ENCODE results near the gene CNOT4. TPM values are rescaled to one million over a fixed set of nuclear protein-coding genes. Genes with fewer than 3 reads are reported as not detected.

CNOT4 gene
- total and polyA plus RNA-seq, 10 of the 15 experiments (the other 5 are each of a cell fraction or from before 2014, with no cell fraction given), result 9.4 to 29.6 (median 16.6) TPM

- ChIA-PET SMC1A (ENCODE audit: uncharacterized antibody, unreplicated experiment) (interaction anchor here (1.1 to 2.2 kb wide), 2 partner anchors 10 to 19 kb away, joined by 3 to 7 read pairs; no protein-coding TSS in a partner anchor), POLR2A (no interaction called here), CTCF (interaction anchor here (0.7 to 1.5 kb wide), 4 partner anchors 8 to 18 kb away, joined by 3 to 4 read pairs (median 3); no protein-coding TSS in a partner anchor), RAD21 (ENCODE audit: unreplicated experiment) (no interaction called here)
- H3K36me3 ChIP-seq (ENCODE audit: control insufficient read depth in 2 of 2, insufficient read depth in 2 of 2, low read length in 1 of 2), result no peaks in the 10 kb centered on the region; a peak in 2 of 4 replicates
- no peak overlapping the region for H3K27ac ChIP-seq (ENCODE audit: control insufficient read depth, insufficient read depth)
- no peak for FAIRE-seq
- H3K9me3 ChIP-seq (replicated peaks; ENCODE audit: control insufficient read depth, insufficient read depth, low read length), result no peaks in the 10 kb centered on the region; the same call in 2 of the 3 replicates
- no peak for DNase-seq (ENCODE audit: low read depth, low spot score)
- WGBS (ENCODE audit: insufficient coverage, insufficient replicate concordance, low lambda C conversion rate, missing lambda C conversion rate), result 94% methylated on average over 4 of the region's 4 CpGs
- no peak overlapping the region for H3K4me3 ChIP-seq
- no peak overlapping the region for H2AFZ ChIP-seq (ENCODE audit: control insufficient read depth, low read depth, low read length)
- no peak overlapping the region for H3K9ac ChIP-seq (ENCODE audit: control insufficient read depth, insufficient read depth, low read length)
- peaks cover 5% of the 10 kb centered on the region for H3K79me2 ChIP-seq (ENCODE audit: control insufficient read depth, insufficient read depth, low read length)
- no peaks in the 10 kb centered on the region for H3K27me3 ChIP-seq (replicated peaks in 1 of 2; ENCODE audit: control insufficient read depth in 2 of 2, insufficient read depth in 2 of 2, low read length in 1 of 2)
- H3K4me1 ChIP-seq (ENCODE audit: control insufficient read depth, insufficient read depth, low read length), result no peaks in the 10 kb centered on the region
- no peak for ATAC-seq
- intact Hi-C loops (cut with micrococcal nuclease; ENCODE audit: unreplicated experiment) (no loop called here), in situ Hi-C loops (cut with MboI) (no loop called here)
- no peaks in the 10 kb centered on the region for H4K20me1 ChIP-seq (ENCODE audit: control insufficient read depth, insufficient read depth)
- no peak overlapping the region for H3K4me2 ChIP-seq (ENCODE audit: control insufficient read depth, insufficient read depth)
- BruUV-seq (replicated peaks), result no TSS peak
- TF ChIP-seq YY1 (IDR thresholded peaks at IDR 0.05; ENCODE audit: low read depth, low read length), result no peak
- TF ChIP-seq ZNF592 (IDR thresholded peaks at IDR 0.05), result no peak
- no peak for TF ChIP-seq MTA2 (IDR thresholded peaks at IDR 0.05; ENCODE audit: low read depth)
- TF ChIP-seq REST (IDR thresholded peaks at IDR 0.05; ENCODE audit: low read depth, low read length), result no peak
- TF ChIP-seq RELA (IDR thresholded peaks at IDR 0.05; ENCODE audit: borderline replicate concordance, partially characterized antibody), result no peak
- TF ChIP-seq PAX5 (IDR thresholded peaks at IDR 0.05; ENCODE audit: borderline replicate concordance, low read depth, low read length), result no peak
- no peak for TF ChIP-seq SREBF2 (IDR thresholded peaks at IDR 0.05; ENCODE audit: low read length)
- no peak for TF ChIP-seq ETV6 (conservative IDR thresholded peaks at IDR 0.05 in 1 of 2, IDR thresholded peaks at IDR 0.05 in 1 of 2; ENCODE audit: borderline replicate concordance in 1 of 2, low read depth in 1 of 2)
- TF ChIP-seq SIX5 (IDR thresholded peaks at IDR 0.05; ENCODE audit: low read depth, low read length, severe bottlenecking), result no peak
- no peak for TF ChIP-seq JUND (IDR thresholded peaks at IDR 0.05; ENCODE audit: low read depth, low read length)
- no peak for TF ChIP-seq SMC3 (IDR thresholded peaks at IDR 0.05; ENCODE audit: borderline replicate concordance, low read length)
- TF ChIP-seq BCLAF1 (IDR thresholded peaks at IDR 0.05), result no peak
- TF ChIP-seq JUNB (IDR thresholded peaks at IDR 0.05), result no peak
- TF ChIP-seq IKZF2 (IDR thresholded peaks at IDR 0.05), result no peak
- TF ChIP-seq CHD2 (IDR thresholded peaks at IDR 0.05; ENCODE audit: borderline replicate concordance, low read depth, low read length), result no peak
These were observed 75.9 kb downstream of the CNOT4 start for GRCh38 chr7:135434047-135434446.

Data from GM12878 (cell line).